GM18517 (cell line): ENCODE data around the gene OLIG2.

ENCODE experiments used
- ATAC-seq: cut with Tn5 transposase; IDR thresholded peaks from one replicate; pipeline ENCODE4 v1.9.1; 2021; ENCODE audit warnings: mild to moderate bottlenecking, moderate library complexity; ENCODE audit not compliant: unreplicated experiment

OLIG2 gene

GRCh38 chr21:33032434-33033047, 6.8 kb downstream of the OLIG2 start:
- no peak for ATAC-seq

- no peak for ATAC-seq
Observed at GRCh38 chr21:33033094-33033951, 7.6 kb downstream of the OLIG2 start.

GRCh38 chr21:33033961-33034413, 8.3 kb downstream of the OLIG2 start:
- ATAC-seq: no peak

GRCh38 chr21:33035147-33035546, 9.4 kb downstream of the OLIG2 start:
- no peak for ATAC-seq

GRCh38 chr21:33036430-33037162, 10.9 kb downstream of the OLIG2 start:
- ATAC-seq: no peak

- ATAC-seq: no peak
Observed at GRCh38 chr21:33037501-33037900, 11.8 kb downstream of the OLIG2 start.

GRCh38 chr21:33039536-33039935, 13.8 kb downstream of the OLIG2 start:
- no peak for ATAC-seq

GRCh38 chr21:33040215-33040614, 14.5 kb downstream of the OLIG2 start:
- no peak for ATAC-seq

- ATAC-seq: no peak
Observed at GRCh38 chr21:33041981-33042380, 16.2 kb downstream of the OLIG2 start.

GRCh38 chr21:33042812-33043211, 17.1 kb downstream of the OLIG2 start:
- ATAC-seq: no peak

- no peak for ATAC-seq
Observed at GRCh38 chr21:33046455-33046854, 20.7 kb downstream of the OLIG2 start.

GRCh38 chr21:33047231-33047630, 21.5 kb downstream of the OLIG2 start:
- no peak for ATAC-seq

GRCh38 chr21:33051925-33052324, 26.2 kb downstream of the OLIG2 start:
- ATAC-seq: no peak

GRCh38 chr21:33053951-33054350, 28.2 kb downstream of the OLIG2 start:
- ATAC-seq: no peak

GRCh38 chr21:33055991-33056390, 30.3 kb downstream of the OLIG2 start:
- no peak for ATAC-seq

GRCh38 chr21:33057385-33057940, 31.7 kb downstream of the OLIG2 start:
- no peak for ATAC-seq

GRCh38 chr21:33058527-33058926, 32.8 kb downstream of the OLIG2 start:
- no peak for ATAC-seq

- no peak for ATAC-seq
Observed at GRCh38 chr21:33058957-33059356, 33.2 kb downstream of the OLIG2 start.

- ATAC-seq: no peak
Observed at GRCh38 chr21:33059380-33059841, 33.7 kb downstream of the OLIG2 start.

- ATAC-seq: no peak
Observed at GRCh38 chr21:33061233-33061632, 35.5 kb downstream of the OLIG2 start.

GRCh38 chr21:33063375-33063883, 37.7 kb downstream of the OLIG2 start:
- ATAC-seq: no peak
